KOPT-K1 (cell line): ENCODE results near the gene ZNF609.

ENCODE experiments used
- H3K27ac ChIP-seq: fragments of 200-600 bp; sonication (generic); 2 replicates; pipeline ENCODE4 v1.5.1; 2016; ENCODE audit warnings: antibody characterized with exemption, mild to moderate bottlenecking, low read depth, low read length; ENCODE audit not compliant: poor library complexity, severe bottlenecking
- H3K36me3 ChIP-seq: fragments of 200-600 bp; sonication (generic); 2 replicates; pipeline ENCODE4 v1.5.1; 2017; ENCODE audit warnings: antibody characterized with exemption, mild to moderate bottlenecking, low read length, moderate library complexity; ENCODE audit not compliant: insufficient read depth
- H3K9me3 ChIP-seq: fragments of 200-600 bp; sonication (generic); 2 replicates; pipeline ENCODE4 v1.5.1; 2017; ENCODE audit warnings: antibody characterized with exemption, low read length, mild to moderate bottlenecking; ENCODE audit not compliant: insufficient read depth, poor library complexity, severe bottlenecking

ZNF609 gene

DNA sequence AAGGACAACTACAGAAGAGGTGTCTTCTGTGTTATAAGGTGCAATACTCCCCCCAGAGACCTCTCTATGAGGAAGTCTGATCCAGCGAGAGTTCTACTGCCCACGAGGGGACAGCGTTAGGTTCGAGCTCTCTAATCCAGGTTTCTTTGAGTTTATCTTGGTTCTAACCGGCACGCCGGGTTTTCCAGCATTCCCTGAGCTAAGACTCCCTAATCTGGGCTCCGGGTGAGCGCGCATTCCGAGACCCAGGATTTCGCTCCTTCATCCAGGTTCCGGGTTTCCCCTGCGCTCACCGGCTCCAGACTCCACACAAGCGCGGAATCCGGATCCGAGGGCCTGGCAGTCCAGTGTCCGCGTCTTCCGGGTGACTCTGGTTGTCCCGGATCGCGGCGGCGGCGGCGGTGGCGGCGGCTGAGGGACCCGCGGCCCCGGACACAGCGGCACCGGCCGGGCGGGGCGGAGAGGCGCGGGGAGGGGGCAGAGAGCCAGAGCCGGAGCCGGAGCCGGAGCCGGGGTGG lies at the start of gene ZNF609:
Gene ZNF609 (plus strand): TSS at position 373 of the 518 bp plus-strand sequence. CDS start 38,842 bp downstream, outside the sequence.
- peak within 1 kb of the TSS; percentile 70 for H3K27ac ChIP-seq
- no peaks in the 10 kb centered on the region for H3K36me3 ChIP-seq
- no peaks in the 10 kb centered on the region for H3K9me3 ChIP-seq

- Histone ChIP-seq H3K36me3 (peaks cover 64% of the 10 kb centered on the region), H3K27ac (no peak overlapping the region), H3K9me3 (no peaks in the 10 kb centered on the region)
These were observed 48.2 kb upstream of the ZNF609 start for GRCh38 chr15:64412216-64412615.

GRCh38 chr15:64422697-64423096 lies 37.7 kb upstream of the ZNF609 start:
- Histone ChIP-seq H3K9me3 (no peaks in the 10 kb centered on the region), H3K36me3 (peaks cover 68% of the 10 kb centered on the region), H3K27ac (no peak overlapping the region)

- Histone ChIP-seq H3K9me3 (no peaks in the 10 kb centered on the region), H3K27ac (no peak overlapping the region), H3K36me3 (peaks cover 56% of the 10 kb centered on the region)
These were observed 36.4 kb upstream of the ZNF609 start for GRCh38 chr15:64423970-64424369.

GRCh38 chr15:64425221-64425620 lies 35.2 kb upstream of the ZNF609 start:
- peaks cover 49% of the 10 kb centered on the region for H3K36me3 ChIP-seq

GRCh38 chr15:64426845-64427465 lies 33.4 kb upstream of the ZNF609 start:
- Histone ChIP-seq H3K36me3 (peaks cover 37% of the 10 kb centered on the region), H3K9me3 (no peaks in the 10 kb centered on the region), H3K27ac (peak overlapping the region; percentile 94)

More at GRCh38 chr15:64425221-64425620, 35.2 kb upstream of the ZNF609 start:
- no peak overlapping the region for H3K27ac ChIP-seq
- H3K9me3 ChIP-seq, result no peaks in the 10 kb centered on the region

GRCh38 chr15:64429448-64429847 lies 30.9 kb upstream of the ZNF609 start:
- Histone ChIP-seq H3K36me3 (peaks cover 18% of the 10 kb centered on the region), H3K9me3 (no peaks in the 10 kb centered on the region), H3K27ac (peak overlapping the region; percentile 94)

DNA sequence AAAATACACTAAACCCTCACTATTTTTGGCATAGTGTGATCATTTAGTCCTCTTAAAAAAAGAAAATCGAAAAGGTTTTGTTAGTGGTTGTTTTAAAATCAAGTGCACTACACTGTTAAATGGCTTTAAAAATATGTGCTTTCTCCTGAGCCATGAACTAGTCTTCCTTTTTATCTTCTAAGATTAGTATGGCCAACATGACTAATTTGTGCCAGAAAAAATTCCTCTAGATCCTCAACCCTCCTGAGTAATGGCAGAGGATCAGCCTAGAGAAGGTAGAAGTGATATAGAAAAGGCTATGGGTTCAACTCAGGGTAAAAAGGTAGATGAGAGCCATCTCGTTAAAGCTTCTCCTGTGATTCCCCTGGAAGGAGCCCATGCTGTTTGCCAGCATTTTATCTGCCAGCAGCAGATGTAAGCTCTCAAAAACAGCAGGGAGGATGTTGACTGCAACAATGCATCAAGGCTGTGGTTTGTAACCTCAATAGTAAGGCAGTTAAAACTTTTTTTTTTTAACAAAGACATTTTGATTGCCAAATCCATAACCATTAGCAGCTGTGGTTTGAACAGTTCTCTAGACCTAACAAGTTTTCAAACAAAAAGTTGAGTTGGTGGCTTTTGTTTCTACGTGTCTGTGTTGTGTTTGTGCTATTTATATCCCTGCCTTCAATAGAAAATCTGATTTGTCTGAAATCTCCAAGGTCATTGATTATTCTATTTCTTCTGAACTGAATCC lies 30.2 kb upstream of the ZNF609 start:
- Histone ChIP-seq H3K27ac (peak overlapping the region; percentile 94), H3K9me3 (no peaks in the 10 kb centered on the region), H3K36me3 (peaks cover 11% of the 10 kb centered on the region)

DNA sequence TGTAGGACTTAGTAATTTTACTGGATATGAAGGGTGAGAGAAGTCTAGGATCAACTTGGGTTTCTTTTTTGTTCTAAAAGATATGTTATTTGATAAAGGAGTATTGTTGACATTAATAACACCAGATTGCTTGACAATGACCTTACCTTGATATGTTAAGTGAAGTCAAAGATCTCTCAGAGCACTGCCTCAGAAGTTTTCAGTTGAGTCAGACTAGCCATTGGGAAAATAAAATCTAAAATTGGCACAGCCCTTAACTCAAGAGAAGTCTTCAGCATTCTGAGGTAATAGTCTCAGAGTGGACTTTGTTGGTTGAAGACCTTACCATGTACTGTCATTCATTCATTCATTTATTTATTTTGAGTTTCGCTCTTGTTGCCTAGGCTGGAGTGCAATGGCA lies 22.4 kb upstream of the ZNF609 start:
- Histone ChIP-seq H3K27ac (peak overlapping the region; percentile 23), H3K36me3 (no peaks in the 10 kb centered on the region), H3K9me3 (no peaks in the 10 kb centered on the region)

DNA sequence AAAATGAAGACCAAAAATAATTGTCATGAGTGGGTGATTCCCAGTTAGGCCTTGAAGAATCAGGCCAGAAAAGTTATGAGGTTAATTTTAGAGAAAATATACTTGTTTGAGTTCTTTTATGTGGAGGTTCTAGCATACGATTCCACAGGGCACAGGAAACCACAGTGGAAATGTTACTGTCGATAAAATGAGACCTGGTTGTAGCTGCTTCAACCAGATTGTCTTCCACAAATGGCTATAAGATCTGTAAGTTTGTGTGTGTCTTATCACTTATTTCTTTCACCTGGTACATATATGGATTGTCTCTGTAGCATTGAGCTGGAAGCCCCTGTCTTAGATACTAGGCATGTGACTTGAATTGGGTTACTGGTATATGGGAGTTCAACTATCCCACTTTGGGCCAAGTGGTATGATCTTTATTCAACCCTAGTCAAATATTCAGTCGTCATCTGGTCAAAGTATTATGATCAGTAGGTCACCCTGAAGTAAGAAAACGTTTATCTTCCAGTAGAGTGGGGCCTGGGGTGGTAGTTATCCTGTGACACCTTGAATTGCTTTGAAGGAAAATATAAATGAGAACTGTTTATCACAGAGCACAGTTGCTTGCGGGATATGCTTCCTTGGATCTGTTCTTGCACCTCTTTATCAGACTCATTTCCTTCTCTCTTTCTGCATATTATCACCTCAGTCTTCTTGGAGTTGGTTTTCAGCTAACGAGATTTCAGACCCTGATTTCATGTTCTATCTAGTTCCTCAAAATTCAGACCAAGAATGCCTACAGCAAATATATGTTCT lies 21.5 kb upstream of the ZNF609 start:
- no peaks in the 10 kb centered on the region for H3K36me3 ChIP-seq
- no peaks in the 10 kb centered on the region for H3K9me3 ChIP-seq
- H3K27ac ChIP-seq, result peak overlapping the region; percentile 23

DNA sequence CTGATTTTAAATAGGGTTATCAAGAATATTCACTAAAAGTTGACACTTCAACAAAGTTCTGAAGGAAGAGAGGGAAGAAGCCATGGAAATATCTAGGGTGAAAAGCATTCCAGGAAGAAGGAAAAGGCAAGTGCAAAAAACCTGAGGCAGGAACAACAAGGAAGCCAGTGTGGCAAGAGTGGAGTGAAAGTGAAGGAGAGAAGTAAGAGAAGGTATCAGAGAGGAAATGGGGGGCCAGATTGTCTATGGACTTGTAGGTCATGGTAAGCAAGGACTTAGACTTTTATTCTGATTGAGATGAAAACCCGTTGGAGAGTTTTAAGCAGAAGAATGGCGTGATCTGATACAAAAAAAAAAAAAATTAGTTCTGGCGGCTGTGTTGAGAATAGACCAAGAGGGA lies 18.5 kb upstream of the ZNF609 start:
- Histone ChIP-seq H3K27ac (no peak overlapping the region), H3K36me3 (no peaks in the 10 kb centered on the region; the same call in 1 of the 2 replicates), H3K9me3 (no peaks in the 10 kb centered on the region)

DNA sequence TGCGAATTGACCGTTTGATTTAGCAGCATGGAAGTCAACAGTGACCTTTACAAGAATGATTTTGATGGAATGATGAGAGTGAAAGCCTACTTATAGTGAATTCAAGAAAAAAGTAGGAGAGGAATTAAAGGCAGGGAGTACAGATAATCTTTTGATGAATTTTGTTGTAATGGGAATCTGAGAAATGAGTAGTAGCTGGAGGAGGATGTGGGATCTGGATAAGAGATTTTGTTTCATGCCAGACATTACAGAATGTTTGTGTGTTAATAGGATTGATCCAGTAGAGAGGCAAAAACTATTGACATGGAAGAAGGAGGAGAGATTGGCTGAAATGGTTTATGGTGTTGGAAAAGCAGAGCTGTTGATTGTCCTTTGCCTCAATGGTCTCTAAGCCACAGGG lies 17.4 kb upstream of the ZNF609 start:
- Histone ChIP-seq H3K36me3 (no peaks in the 10 kb centered on the region; the same call in 1 of the 2 replicates), H3K27ac (no peak overlapping the region), H3K9me3 (no peaks in the 10 kb centered on the region)

DNA sequence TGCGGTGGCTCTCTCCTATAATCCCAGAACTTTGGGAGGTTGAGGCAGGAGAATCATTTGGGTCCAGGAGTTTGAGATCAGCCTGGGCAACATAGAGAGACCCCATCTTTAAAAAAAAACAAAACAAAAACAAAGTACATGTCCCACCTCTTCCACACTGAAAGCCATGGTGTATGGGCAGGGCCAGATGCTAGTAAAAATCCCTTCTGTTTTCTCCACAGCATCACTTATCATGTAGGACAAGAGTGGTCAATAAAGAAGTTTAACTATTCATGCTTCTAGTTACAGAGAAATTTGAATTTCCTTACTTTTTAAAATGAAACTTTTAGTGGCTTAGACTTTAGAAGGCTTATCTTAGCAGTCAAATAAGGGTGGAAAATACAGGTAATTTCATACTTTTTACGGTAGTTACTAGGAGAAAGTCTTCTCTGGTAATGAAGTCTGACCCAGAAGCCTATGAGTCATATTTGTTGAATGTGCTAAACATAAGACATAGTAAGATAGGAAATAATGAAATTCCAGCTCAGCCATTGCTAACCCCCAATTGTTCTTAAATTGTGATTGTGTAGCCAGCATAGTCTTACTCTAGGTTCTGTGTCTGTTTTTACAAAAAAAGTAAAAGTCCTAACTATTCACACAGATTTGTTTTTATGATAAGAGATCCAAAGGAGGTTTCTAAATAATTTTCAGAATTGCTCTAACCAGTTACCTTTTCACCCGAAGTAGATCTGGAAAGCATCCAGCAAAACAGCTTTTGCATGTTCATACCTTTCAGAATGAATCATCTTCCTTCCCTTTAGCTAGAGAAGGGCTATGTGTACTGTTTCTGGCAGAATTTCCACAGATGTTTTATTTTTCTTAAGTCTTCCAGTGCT lies 16.4 kb upstream of the ZNF609 start:
- no peaks in the 10 kb centered on the region for H3K9me3 ChIP-seq
- no peak overlapping the region for H3K27ac ChIP-seq
- H3K36me3 ChIP-seq, result no peaks in the 10 kb centered on the region; the same call in 1 of the 2 replicates

GRCh38 chr15:64444836-64445235 lies 15.5 kb upstream of the ZNF609 start:
- no peak overlapping the region for H3K27ac ChIP-seq
- no peaks in the 10 kb centered on the region for H3K9me3 ChIP-seq
- no peaks in the 10 kb centered on the region; the same call in 1 of the 2 replicates for H3K36me3 ChIP-seq
